Lung (tissue), 12 donors: ENCODE results near the gene DEPDC5. TPM values are rescaled to one million over a fixed set of nuclear protein-coding genes. Genes with fewer than 3 reads are reported as not detected.

Source experiments
- ATAC-seq: fragments of 200-7000 bp; cut with Tn5 transposase; one replicate; pipeline ENCODE4 v1.9.1; 2020; ENCODE audit warnings: moderate number of reproducible peaks; ENCODE audit not compliant: insufficient read depth, low FRiP score
- DNase-seq, 3 donors: peaks; one replicate each; pipeline ENCODE4 v3.0.0-alpha.2; 2013 to 2017
- H3K27ac ChIP-seq, 2 donors: one replicate each; pipeline ENCODE4 v1.5.1; 2013; ENCODE audit warnings: mild to moderate bottlenecking in 2 of 2, moderate library complexity in 2 of 2, control low read depth in 1 of 2, inconsistent platforms in 1 of 2, low read depth in 1 of 2, low read length in 1 of 2
- H3K27me3 ChIP-seq, 3 donors: one replicate each; pipeline ENCODE4 v1.5.1; 2013; ENCODE audit warnings: low read length in 2 of 3; ENCODE audit not compliant: control insufficient read depth in 3 of 3, insufficient read depth in 3 of 3
- H3K36me3 ChIP-seq, 4 donors: one replicate each; pipeline ENCODE4 v1.5.1; 2013; ENCODE audit warnings: low read length in 4 of 4, mild to moderate bottlenecking in 1 of 4, moderate library complexity in 1 of 4; ENCODE audit not compliant: control insufficient read depth in 4 of 4, insufficient read depth in 4 of 4
- H3K4me1 ChIP-seq, 5 donors: one replicate each; pipeline ENCODE4 v1.5.1; 2013; ENCODE audit warnings: low read length in 5 of 5, mild to moderate bottlenecking in 2 of 5, moderate library complexity in 1 of 5; ENCODE audit not compliant: control insufficient read depth in 5 of 5, insufficient read depth in 5 of 5
- H3K4me3 ChIP-seq: one replicate; pipeline ENCODE4 v1.5.1; 2013; ENCODE audit warnings: mild to moderate bottlenecking, control low read depth, moderate library complexity
- H3K9ac ChIP-seq, 2 donors: one replicate each; pipeline ENCODE4 v1.5.1; 2013; ENCODE audit warnings: low read length in 2 of 2, control low read depth in 1 of 2; ENCODE audit not compliant: insufficient read depth in 1 of 2
- H3K9me3 ChIP-seq, 4 donors: one replicate each; pipeline ENCODE4 v1.5.1; 2013; ENCODE audit warnings: low read length in 3 of 4, mild to moderate bottlenecking in 1 of 4, moderate library complexity in 1 of 4; ENCODE audit not compliant: control insufficient read depth in 4 of 4, insufficient read depth in 3 of 4
- WGBS, 2 donors: extraction: QIAGEN DNeasy Blood & Tissue Kit; methylation state at CpG; one replicate each; pipeline ENCODE4 v1.1.7; 2013; 5-methylcytosine and 5-hydroxymethylcytosine counted together
- polyA plus RNA-seq, 2 donors: library from polyadenylated mRNA; stranded (reverse); fragments of 200-250 nt; gene quantifications; one replicate each; pipeline ENCODE4 v1.2.1, GENCODE V29; 2013
- total RNA-seq, 2 donors: library from RNA; depleted of rRNA in 1 of 2; stranded (reverse); fragments of >200 nt in 1 of 2; gene quantifications; one replicate each; pipeline ENCODE4 v1.2.1, GENCODE V29; 2014 to 2021
- TF ChIP-seq, protein P1 (sequence below): IDR thresholded peaks from 2 replicates; pipeline ENCODE4 v1.5.1; 2012; ENCODE audit warnings: mild to moderate bottlenecking; ENCODE audit errors: control extremely low read depth, extremely low read depth
- donor health status: control.
- donor health status: control.
- donor health status: Bipolar disorder and iron deficiency.
- donor health status: healthy.
- donor health status: DM: yes; HTN: yes; CAD: no.

Gene DEPDC5
- total and polyA plus RNA-seq, 4 donors: 6.6 to 29.0 (median 16.3) TPM

DNA sequence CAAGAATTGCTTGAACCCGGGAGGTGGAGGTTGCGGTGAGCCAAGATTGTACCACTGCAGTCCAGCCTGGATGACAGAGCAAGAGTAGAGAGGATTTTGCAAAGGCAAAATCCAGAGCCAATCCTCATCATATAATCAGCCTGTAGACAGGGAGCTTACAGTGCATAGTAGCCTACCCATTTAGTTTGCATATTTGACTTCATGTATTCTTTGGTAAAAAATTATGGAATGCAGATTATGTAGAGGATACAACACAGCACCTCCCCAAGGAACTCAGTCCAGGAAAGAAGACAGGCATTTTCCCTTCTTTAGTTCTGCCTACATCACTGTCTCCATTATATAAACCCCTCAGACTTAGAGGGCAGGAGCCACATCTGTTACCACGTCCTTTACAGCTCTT, 150.8 kb downstream of the DEPDC5 start:
- no peak overlapping the region for H3K4me3 ChIP-seq
- peaks cover 3 to 16% (median 8%) of the 10 kb centered on the region in 4 donors for H3K36me3 ChIP-seq
- DNase-seq: no peak
- H3K27me3 ChIP-seq: no peaks in the 10 kb centered on the region
- no peak for ATAC-seq
- TF ChIP-seq, protein P1, sequence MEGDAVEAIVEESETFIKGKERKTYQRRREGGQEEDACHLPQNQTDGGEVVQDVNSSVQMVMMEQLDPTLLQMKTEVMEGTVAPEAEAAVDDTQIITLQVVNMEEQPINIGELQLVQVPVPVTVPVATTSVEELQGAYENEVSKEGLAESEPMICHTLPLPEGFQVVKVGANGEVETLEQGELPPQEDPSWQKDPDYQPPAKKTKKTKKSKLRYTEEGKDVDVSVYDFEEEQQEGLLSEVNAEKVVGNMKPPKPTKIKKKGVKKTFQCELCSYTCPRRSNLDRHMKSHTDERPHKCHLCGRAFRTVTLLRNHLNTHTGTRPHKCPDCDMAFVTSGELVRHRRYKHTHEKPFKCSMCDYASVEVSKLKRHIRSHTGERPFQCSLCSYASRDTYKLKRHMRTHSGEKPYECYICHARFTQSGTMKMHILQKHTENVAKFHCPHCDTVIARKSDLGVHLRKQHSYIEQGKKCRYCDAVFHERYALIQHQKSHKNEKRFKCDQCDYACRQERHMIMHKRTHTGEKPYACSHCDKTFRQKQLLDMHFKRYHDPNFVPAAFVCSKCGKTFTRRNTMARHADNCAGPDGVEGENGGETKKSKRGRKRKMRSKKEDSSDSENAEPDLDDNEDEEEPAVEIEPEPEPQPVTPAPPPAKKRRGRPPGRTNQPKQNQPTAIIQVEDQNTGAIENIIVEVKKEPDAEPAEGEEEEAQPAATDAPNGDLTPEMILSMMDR: no peak
- H3K27ac ChIP-seq: no peak overlapping the region
- no peak overlapping the region for H3K9ac ChIP-seq
- 96 to 97% methylated on average over 3 of the region's 3 CpGs for WGBS, 2 donors
- peaks cover 0 to 6% (median 0%) of the 10 kb centered on the region in 5 donors for H3K4me1 ChIP-seq
- H3K9me3 ChIP-seq: no peaks in the 10 kb centered on the region

DNA sequence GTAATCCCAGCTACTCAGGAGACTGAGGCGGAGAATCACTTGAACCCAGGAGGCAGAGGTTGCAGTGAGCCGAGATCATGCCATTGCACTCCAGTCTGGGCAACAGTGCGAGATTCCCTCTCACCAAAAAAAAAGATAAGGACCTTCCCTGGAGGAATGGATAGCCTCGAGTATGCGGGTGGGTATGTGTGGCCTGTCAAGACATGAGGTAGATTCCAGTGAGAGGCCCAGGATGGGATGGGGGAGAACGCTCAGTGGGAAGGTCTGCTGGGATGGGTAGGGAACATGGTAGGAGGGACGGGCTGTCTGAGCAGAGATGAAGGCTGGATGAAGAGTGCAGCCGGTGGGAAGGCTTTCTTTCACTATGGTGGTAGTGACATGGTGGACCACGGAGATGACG, 151.5 kb downstream of the DEPDC5 start:
- no peaks in the 10 kb centered on the region for H3K27me3 ChIP-seq
- peaks cover 3 to 18% (median 8%) of the 10 kb centered on the region in 4 donors for H3K36me3 ChIP-seq
- H3K27ac ChIP-seq: no peak overlapping the region
- DNase-seq (no peak), ATAC-seq (no peak)
- no peaks in the 10 kb centered on the region for H3K9me3 ChIP-seq
- H3K4me3 ChIP-seq: no peak overlapping the region
- TF ChIP-seq, protein P1: no peak
- 94 to 97% methylated on average over 10 of the region's 10 CpGs for WGBS, 2 donors
- H3K9ac ChIP-seq: no peak overlapping the region
- H3K4me1 ChIP-seq: peaks cover 0 to 6% (median 0%) of the 10 kb centered on the region in 5 donors

GRCh38 chr22:31906086-31906485, 152.3 kb downstream of the DEPDC5 start:
- Histone ChIP-seq H3K4me1 (peaks cover 0 to 6% (median 0%) of the 10 kb centered on the region in 5 donors), H3K4me3 (no peak overlapping the region), H3K36me3 (peaks cover 3 to 19% (median 8%) of the 10 kb centered on the region in 4 donors), H3K9ac (no peak overlapping the region), H3K27ac (no peak overlapping the region), H3K27me3 (no peaks in the 10 kb centered on the region), H3K9me3 (no peaks in the 10 kb centered on the region)
- DNase-seq (no peak), ATAC-seq (no peak)
- TF ChIP-seq, protein P1: no peak
- WGBS, 2 donors: 96 to 98% methylated on average over 16 of the region's 16 CpGs

DNA sequence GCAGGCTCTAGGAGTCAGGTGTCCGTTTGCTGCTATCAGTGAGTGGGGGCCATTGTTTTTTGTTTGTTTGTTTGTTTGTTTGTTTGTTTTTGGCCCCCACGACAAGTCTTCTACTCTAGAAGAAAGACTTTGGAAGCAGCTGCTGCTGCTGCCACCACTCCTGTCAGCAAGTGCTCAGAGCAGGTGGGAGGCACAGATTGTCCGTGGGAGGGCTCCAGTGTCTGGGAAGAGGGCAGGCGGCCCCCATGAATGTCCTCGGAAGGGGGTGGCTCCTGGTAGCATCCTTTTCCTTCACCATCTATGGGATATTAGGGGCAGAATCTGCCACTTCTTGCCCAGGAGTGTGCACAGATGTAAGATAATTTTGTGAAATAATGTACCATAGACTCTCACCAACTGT, 152.8 kb downstream of the DEPDC5 start:
- no peak overlapping the region for H3K9ac ChIP-seq
- peaks cover 3 to 15% (median 8%) of the 10 kb centered on the region in 4 donors for H3K36me3 ChIP-seq
- H3K9me3 ChIP-seq: no peaks in the 10 kb centered on the region
- peaks cover 0 to 3% (median 0%) of the 10 kb centered on the region in 5 donors for H3K4me1 ChIP-seq
- DNase-seq (no peak), ATAC-seq (no peak)
- 91 to 99% methylated on average over 5 of the region's 5 CpGs for WGBS, 2 donors
- H3K4me3 ChIP-seq: no peak overlapping the region
- H3K27ac ChIP-seq: no peak overlapping the region
- H3K27me3 ChIP-seq: no peaks in the 10 kb centered on the region
- TF ChIP-seq, protein P1: no peak
